Gastroesophageal sphincter (tissue), 3 donors: ENCODE data around the gene LINGO4.

Experiments used
- EP300 ChIP-seq: sonication (generic); formaldehyde crosslinking; IDR thresholded peaks from one replicate; pipeline ENCODE4 v1.6.1; 2017; ENCODE audit warnings: antibody characterized with exemption, mild to moderate bottlenecking
- POLR2A ChIP-seq, 2 donors: fragments of 450-650 bp; IDR thresholded peaks; one replicate each; pipeline ENCODE4 v1.6.1; 2017; ENCODE audit warnings: antibody characterized with exemption in 2 of 2, mild to moderate bottlenecking in 2 of 2, moderate library complexity in 1 of 2
- POLR2AphosphoS5 ChIP-seq: sonication (generic); formaldehyde crosslinking; IDR thresholded peaks from one replicate; pipeline ENCODE4 v1.6.1; 2017; ENCODE audit warnings: antibody characterized with exemption
- TF ChIP-seq, protein P1 (sequence below), 4 experiments: fragments of 200-600 bp in 2 of 4; fragments of 450-650 bp in 2 of 4; sonication (generic) in 1 of 4; IDR thresholded peaks; one replicate each; pipeline ENCODE4 v1.5.1; 2017 to 2019; ENCODE audit warnings: antibody characterized with exemption in 4 of 4, mild to moderate bottlenecking in 2 of 4, moderate library complexity in 2 of 4

DNA sequence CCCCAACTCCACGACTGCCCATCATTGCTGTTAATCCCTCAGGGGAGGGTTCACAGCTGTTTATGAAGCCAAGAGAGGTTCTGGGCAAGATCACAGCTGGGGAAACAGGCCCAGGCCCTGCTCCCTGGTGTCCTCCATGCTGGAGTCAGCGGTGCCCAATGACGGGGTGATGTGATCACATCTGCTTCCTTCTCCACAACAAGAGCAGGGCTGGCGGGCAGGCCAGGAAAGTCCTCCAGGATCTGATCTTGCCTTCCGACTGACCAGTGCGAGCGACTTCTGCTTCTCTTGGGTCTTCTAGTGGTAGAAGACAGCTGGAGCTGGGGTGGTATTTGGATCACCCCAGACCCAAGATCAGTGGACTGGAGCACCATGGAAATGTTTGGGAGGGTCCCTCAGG is 951 bp upstream of the LINGO4 start:
- TF ChIP-seq, protein P1, sequence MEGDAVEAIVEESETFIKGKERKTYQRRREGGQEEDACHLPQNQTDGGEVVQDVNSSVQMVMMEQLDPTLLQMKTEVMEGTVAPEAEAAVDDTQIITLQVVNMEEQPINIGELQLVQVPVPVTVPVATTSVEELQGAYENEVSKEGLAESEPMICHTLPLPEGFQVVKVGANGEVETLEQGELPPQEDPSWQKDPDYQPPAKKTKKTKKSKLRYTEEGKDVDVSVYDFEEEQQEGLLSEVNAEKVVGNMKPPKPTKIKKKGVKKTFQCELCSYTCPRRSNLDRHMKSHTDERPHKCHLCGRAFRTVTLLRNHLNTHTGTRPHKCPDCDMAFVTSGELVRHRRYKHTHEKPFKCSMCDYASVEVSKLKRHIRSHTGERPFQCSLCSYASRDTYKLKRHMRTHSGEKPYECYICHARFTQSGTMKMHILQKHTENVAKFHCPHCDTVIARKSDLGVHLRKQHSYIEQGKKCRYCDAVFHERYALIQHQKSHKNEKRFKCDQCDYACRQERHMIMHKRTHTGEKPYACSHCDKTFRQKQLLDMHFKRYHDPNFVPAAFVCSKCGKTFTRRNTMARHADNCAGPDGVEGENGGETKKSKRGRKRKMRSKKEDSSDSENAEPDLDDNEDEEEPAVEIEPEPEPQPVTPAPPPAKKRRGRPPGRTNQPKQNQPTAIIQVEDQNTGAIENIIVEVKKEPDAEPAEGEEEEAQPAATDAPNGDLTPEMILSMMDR (IDR thresholded peaks at IDR 0.05), result no peak
- TF ChIP-seq POLR2A (IDR thresholded peaks at IDR 0.05) (no peak), POLR2AphosphoS5 (no peak), EP300 (no peak)
